ENCODE measurements around the gene GHSR.

GHSR gene

DNA sequence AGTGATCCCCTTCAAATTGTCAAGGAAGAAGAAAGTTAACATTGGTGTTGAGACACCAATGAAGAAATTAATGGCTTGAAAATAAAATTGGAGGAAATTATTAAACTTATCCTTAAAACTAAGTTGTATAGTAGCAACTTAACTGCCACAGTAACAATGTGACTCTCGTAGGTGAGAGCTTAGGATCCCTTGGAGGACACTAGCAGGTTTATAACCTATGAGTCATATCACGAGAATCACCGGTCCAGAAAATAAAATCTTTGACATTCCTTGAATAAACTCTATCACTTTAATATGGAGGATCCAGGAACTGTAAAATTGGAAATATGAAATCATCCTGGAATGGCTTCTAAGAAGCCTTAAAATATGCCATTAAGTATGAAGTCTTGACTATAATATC, 2.1 kb downstream of the GHSR start:
- H2BK15ac ChIP-seq (replicated peaks; ENCODE audit: low read depth) = no peak overlapping the region
- H3K4me3 ChIP-seq (ENCODE audit: low read length) = no peak overlapping the region
- no peak overlapping the region for H3K56ac ChIP-seq (ENCODE audit: low read length)
- H3K18ac ChIP-seq (ENCODE audit: low read length) = no peak overlapping the region
- H3K4me1 ChIP-seq (ENCODE audit: control insufficient read depth, low read depth, low read length) = no peaks in the 10 kb centered on the region
- H2AK5ac ChIP-seq (ENCODE audit: low read length) = no peak overlapping the region
- no peak overlapping the region for H3K27ac ChIP-seq (ENCODE audit: low read depth, low read length)
- H3K79me2 ChIP-seq (ENCODE audit: control insufficient read depth, insufficient read depth, low read length) = no peaks in the 10 kb centered on the region
- H2BK5ac ChIP-seq (ENCODE audit: low read length) = no peak overlapping the region
- no peak overlapping the region for H4K5ac ChIP-seq (ENCODE audit: low read length)
- no peaks in the 10 kb centered on the region for H3K36me3 ChIP-seq (ENCODE audit: control insufficient read depth, insufficient read depth, low read length)
- no CpG with 5 or more reads among the region's 3 CpGs for WGBS (ENCODE audit: extremely low coverage, insufficient coverage, low lambda C conversion rate)
- H3K27me3 ChIP-seq (ENCODE audit: insufficient read depth, low read length, poor library complexity) = peaks cover 34% of the 10 kb centered on the region
- H3K23ac ChIP-seq (ENCODE audit: low read length) = no peak overlapping the region
- H3K4me2 ChIP-seq (ENCODE audit: low read length) = no peak overlapping the region
- no peak overlapping the region for H3K9ac ChIP-seq (ENCODE audit: low read length)
- no peak overlapping the region for H2BK120ac ChIP-seq (ENCODE audit: low read depth, low read length)
- H3K4ac ChIP-seq (ENCODE audit: low read depth, low read length) = no peak overlapping the region
- H4K8ac ChIP-seq (ENCODE audit: low read depth, low read length) = no peak overlapping the region
- H3K79me1 ChIP-seq (ENCODE audit: low read length) = no peaks in the 10 kb centered on the region
- no peak for DNase-seq

DNA sequence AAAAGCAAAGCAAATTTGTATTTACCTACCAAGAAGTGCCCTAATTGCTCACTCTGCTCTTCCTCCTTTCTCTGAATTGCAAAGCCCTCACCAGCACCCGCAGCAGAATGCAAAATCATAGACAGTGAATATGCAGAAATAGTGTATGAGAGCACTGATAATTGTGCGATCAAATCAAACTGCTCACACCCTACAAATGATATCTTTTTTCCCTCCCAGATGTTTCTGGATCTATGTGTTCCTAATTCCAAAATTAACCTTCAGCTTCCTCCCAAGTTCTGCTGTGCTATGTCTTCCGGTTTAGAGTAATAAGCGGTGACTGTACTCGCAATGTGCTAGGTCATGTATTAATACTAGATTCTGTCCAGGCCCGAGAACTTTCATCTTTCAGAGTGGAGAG, 3.4 kb downstream of the GHSR start:
- no peak overlapping the region for H3K4me2 ChIP-seq (ENCODE audit: low read length)
- no peak overlapping the region for H3K4me3 ChIP-seq (ENCODE audit: low read length)
- H3K18ac ChIP-seq (ENCODE audit: low read length) = no peak overlapping the region
- H3K9ac ChIP-seq (ENCODE audit: low read length) = no peak overlapping the region
- H3K36me3 ChIP-seq (ENCODE audit: control insufficient read depth, insufficient read depth, low read length) = no peaks in the 10 kb centered on the region
- no peaks in the 10 kb centered on the region for H3K79me2 ChIP-seq (ENCODE audit: control insufficient read depth, insufficient read depth, low read length)
- WGBS (ENCODE audit: extremely low coverage, insufficient coverage, low lambda C conversion rate) = no CpG with 5 or more reads among the region's 6 CpGs
- no peak overlapping the region for H2AK5ac ChIP-seq (ENCODE audit: low read length)
- no peaks in the 10 kb centered on the region for H3K4me1 ChIP-seq (ENCODE audit: control insufficient read depth, low read depth, low read length)
- H3K56ac ChIP-seq (ENCODE audit: low read length) = no peak overlapping the region
- H4K8ac ChIP-seq (ENCODE audit: low read depth, low read length) = no peak overlapping the region
- no peak for DNase-seq
- H3K27ac ChIP-seq (ENCODE audit: low read depth, low read length) = no peak overlapping the region
- H4K5ac ChIP-seq (ENCODE audit: low read length) = no peak overlapping the region
- no peak overlapping the region for H3K4ac ChIP-seq (ENCODE audit: low read depth, low read length)
- no peak overlapping the region for H2BK120ac ChIP-seq (ENCODE audit: low read depth, low read length)
- H3K79me1 ChIP-seq (ENCODE audit: low read length) = no peaks in the 10 kb centered on the region
- H3K27me3 ChIP-seq (ENCODE audit: insufficient read depth, low read length, poor library complexity) = peaks cover 33% of the 10 kb centered on the region
- H2BK15ac ChIP-seq (replicated peaks; ENCODE audit: low read depth) = no peak overlapping the region
- H3K23ac ChIP-seq (ENCODE audit: low read length) = no peak overlapping the region
- H2BK5ac ChIP-seq (ENCODE audit: low read length) = no peak overlapping the region

DNA sequence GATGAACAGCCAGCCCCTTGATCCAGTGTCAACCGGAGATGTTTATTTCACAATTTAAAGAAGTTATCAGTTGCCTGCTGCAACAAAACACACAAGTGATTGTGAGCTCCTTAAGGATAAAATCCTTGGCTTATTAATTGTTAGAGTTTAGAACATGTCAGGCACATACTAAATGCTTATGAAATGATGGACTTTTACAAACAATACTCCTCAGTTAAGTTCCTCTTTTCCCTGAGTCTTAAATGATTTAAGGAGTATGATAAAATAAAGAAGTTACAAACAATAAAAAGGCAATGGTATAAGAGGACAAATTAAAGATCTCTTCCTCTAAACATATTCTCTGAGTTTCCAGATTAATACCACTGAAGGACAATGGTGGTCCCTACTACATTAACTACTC, 5.7 kb downstream of the GHSR start:
- no peak overlapping the region for H2AK5ac ChIP-seq (ENCODE audit: low read length)
- H3K9ac ChIP-seq (ENCODE audit: low read length) = no peak overlapping the region
- H3K27ac ChIP-seq (ENCODE audit: low read depth, low read length) = no peak overlapping the region
- no peak overlapping the region for H3K18ac ChIP-seq (ENCODE audit: low read length)
- no peak overlapping the region for H3K4me3 ChIP-seq (ENCODE audit: low read length)
- no peak overlapping the region for H4K5ac ChIP-seq (ENCODE audit: low read length)
- no peak overlapping the region for H3K4ac ChIP-seq (ENCODE audit: low read depth, low read length)
- H3K79me1 ChIP-seq (ENCODE audit: low read length) = no peaks in the 10 kb centered on the region
- no peaks in the 10 kb centered on the region for H3K79me2 ChIP-seq (ENCODE audit: control insufficient read depth, insufficient read depth, low read length)
- H3K23ac ChIP-seq (ENCODE audit: low read length) = no peak overlapping the region
- no peak overlapping the region for H2BK15ac ChIP-seq (replicated peaks; ENCODE audit: low read depth)
- DNase-seq = no peak
- H2BK5ac ChIP-seq (ENCODE audit: low read length) = no peak overlapping the region
- no CpG with 5 or more reads among the region's 1 CpG for WGBS (ENCODE audit: extremely low coverage, insufficient coverage, low lambda C conversion rate)
- H3K56ac ChIP-seq (ENCODE audit: low read length) = no peak overlapping the region
- no peak overlapping the region for H4K8ac ChIP-seq (ENCODE audit: low read depth, low read length)
- no peaks in the 10 kb centered on the region for H3K4me1 ChIP-seq (ENCODE audit: control insufficient read depth, low read depth, low read length)
- H3K4me2 ChIP-seq (ENCODE audit: low read length) = no peak overlapping the region
- no peaks in the 10 kb centered on the region for H3K36me3 ChIP-seq (ENCODE audit: control insufficient read depth, insufficient read depth, low read length)
- H2BK120ac ChIP-seq (ENCODE audit: low read depth, low read length) = no peak overlapping the region
- peaks cover 14% of the 10 kb centered on the region for H3K27me3 ChIP-seq (ENCODE audit: insufficient read depth, low read length, poor library complexity)

DNA sequence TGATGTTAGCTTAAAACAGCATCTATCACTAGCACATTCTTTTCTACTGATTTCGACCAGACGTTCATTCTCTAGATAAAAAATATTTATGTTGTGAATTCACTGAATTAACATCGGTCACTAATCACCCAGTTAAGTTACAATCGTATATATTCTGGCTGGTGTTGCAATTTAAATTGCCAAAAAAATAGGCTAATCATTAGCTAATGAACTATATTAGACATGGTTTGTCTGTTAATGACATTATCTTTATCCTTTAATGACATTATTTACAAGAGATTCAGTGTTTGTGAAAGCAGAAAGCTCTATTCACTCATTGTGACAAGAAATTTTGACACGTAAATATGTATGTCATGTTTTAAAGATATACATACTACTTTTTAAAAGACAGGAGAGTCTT, 6.7 kb downstream of the GHSR start:
- H3K56ac ChIP-seq (ENCODE audit: low read length) = no peak overlapping the region
- H3K4me2 ChIP-seq (ENCODE audit: low read length) = no peak overlapping the region
- H2AK5ac ChIP-seq (ENCODE audit: low read length) = no peak overlapping the region
- H3K27ac ChIP-seq (ENCODE audit: low read depth, low read length) = no peak overlapping the region
- H3K4ac ChIP-seq (ENCODE audit: low read depth, low read length) = no peak overlapping the region
- H2BK5ac ChIP-seq (ENCODE audit: low read length) = no peak overlapping the region
- H3K18ac ChIP-seq (ENCODE audit: low read length) = no peak overlapping the region
- H3K36me3 ChIP-seq (ENCODE audit: control insufficient read depth, insufficient read depth, low read length) = no peaks in the 10 kb centered on the region
- no peak overlapping the region for H3K4me3 ChIP-seq (ENCODE audit: low read length)
- no peak overlapping the region for H4K8ac ChIP-seq (ENCODE audit: low read depth, low read length)
- DNase-seq = no peak
- no peak overlapping the region for H4K5ac ChIP-seq (ENCODE audit: low read length)
- WGBS (ENCODE audit: extremely low coverage, insufficient coverage, low lambda C conversion rate) = no CpG with 5 or more reads among the region's 5 CpGs
- H2BK120ac ChIP-seq (ENCODE audit: low read depth, low read length) = no peak overlapping the region
- no peak overlapping the region for H3K23ac ChIP-seq (ENCODE audit: low read length)
- no peaks in the 10 kb centered on the region for H3K79me1 ChIP-seq (ENCODE audit: low read length)
- no peaks in the 10 kb centered on the region for H3K79me2 ChIP-seq (ENCODE audit: control insufficient read depth, insufficient read depth, low read length)
- H3K27me3 ChIP-seq (ENCODE audit: insufficient read depth, low read length, poor library complexity) = peaks cover 6% of the 10 kb centered on the region
- H2BK15ac ChIP-seq (replicated peaks; ENCODE audit: low read depth) = no peak overlapping the region
- no peaks in the 10 kb centered on the region for H3K4me1 ChIP-seq (ENCODE audit: control insufficient read depth, low read depth, low read length)
- no peak overlapping the region for H3K9ac ChIP-seq (ENCODE audit: low read length)

DNA sequence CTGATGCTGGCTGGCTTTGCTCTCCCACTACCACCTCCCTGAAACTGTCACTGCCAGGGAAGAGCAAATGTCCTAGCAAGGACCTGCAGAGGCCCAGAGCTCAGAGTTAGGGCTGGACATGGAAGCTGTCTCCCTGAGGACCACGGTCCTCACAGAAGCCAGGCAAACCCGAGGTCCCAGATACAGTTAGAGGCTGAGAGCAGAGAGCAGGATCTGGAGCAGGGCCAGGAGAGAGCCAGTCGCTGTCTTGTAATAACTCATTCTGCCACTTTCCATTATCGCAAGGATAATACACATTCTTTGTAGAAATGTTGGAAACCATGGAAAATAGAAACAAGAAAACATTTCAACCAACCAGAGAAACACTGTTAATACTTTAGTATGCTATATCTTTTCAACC, 10.1 kb downstream of the GHSR start:
- H3K36me3 ChIP-seq (ENCODE audit: control insufficient read depth, insufficient read depth, low read length) = no peaks in the 10 kb centered on the region
- no peak overlapping the region for H4K5ac ChIP-seq (ENCODE audit: low read length)
- H2AK5ac ChIP-seq (ENCODE audit: low read length) = no peak overlapping the region
- H2BK5ac ChIP-seq (ENCODE audit: low read length) = no peak overlapping the region
- no peaks in the 10 kb centered on the region for H3K79me2 ChIP-seq (ENCODE audit: control insufficient read depth, insufficient read depth, low read length)
- no peak overlapping the region for H3K4me3 ChIP-seq (ENCODE audit: low read length)
- no peak overlapping the region for H2BK15ac ChIP-seq (replicated peaks; ENCODE audit: low read depth)
- H3K27ac ChIP-seq (ENCODE audit: low read depth, low read length) = no peak overlapping the region
- no peak overlapping the region for H3K23ac ChIP-seq (ENCODE audit: low read length)
- no peaks in the 10 kb centered on the region for H3K4me1 ChIP-seq (ENCODE audit: control insufficient read depth, low read depth, low read length)
- no peak overlapping the region for H3K56ac ChIP-seq (ENCODE audit: low read length)
- no peak for DNase-seq
- H3K9ac ChIP-seq (ENCODE audit: low read length) = no peak overlapping the region
- no peaks in the 10 kb centered on the region for H3K27me3 ChIP-seq (ENCODE audit: insufficient read depth, low read length, poor library complexity)
- H2BK120ac ChIP-seq (ENCODE audit: low read depth, low read length) = no peak overlapping the region
- WGBS (ENCODE audit: extremely low coverage, insufficient coverage, low lambda C conversion rate) = no CpG with 5 or more reads among the region's 4 CpGs
- no peak overlapping the region for H3K4ac ChIP-seq (ENCODE audit: low read depth, low read length)
- H3K79me1 ChIP-seq (ENCODE audit: low read length) = no peaks in the 10 kb centered on the region
- no peak overlapping the region for H3K4me2 ChIP-seq (ENCODE audit: low read length)
- no peak overlapping the region for H3K18ac ChIP-seq (ENCODE audit: low read length)
- H4K8ac ChIP-seq (ENCODE audit: low read depth, low read length) = no peak overlapping the region

DNA sequence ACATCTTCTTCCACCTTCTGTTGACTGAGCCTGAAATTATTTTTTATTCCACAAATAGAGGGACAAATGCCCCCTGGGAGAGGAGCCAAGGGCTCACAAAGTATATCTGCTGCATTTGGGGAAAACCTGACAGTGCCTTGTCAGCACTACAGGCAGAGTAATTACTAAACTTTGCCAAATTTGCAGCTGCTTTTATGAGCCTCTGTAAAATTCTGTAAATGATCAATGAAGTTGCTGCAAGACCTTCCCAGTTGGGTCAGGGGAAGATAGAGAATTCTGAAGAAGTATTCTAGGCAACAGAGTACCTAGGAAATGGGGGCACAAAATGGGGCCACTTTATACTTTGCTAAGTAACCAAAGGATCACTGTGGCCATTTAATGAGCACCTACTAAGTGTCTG, 10.5 kb downstream of the GHSR start:
- Histone ChIP-seq H3K79me2 (ENCODE audit: control insufficient read depth, insufficient read depth, low read length) (no peaks in the 10 kb centered on the region), H3K9ac (ENCODE audit: low read length) (no peak overlapping the region), H2BK5ac (ENCODE audit: low read length) (no peak overlapping the region), H3K23ac (ENCODE audit: low read length) (no peak overlapping the region), H2BK120ac (ENCODE audit: low read depth, low read length) (no peak overlapping the region), H2AK5ac (ENCODE audit: low read length) (no peak overlapping the region), H3K18ac (ENCODE audit: low read length) (no peak overlapping the region), H3K56ac (ENCODE audit: low read length) (no peak overlapping the region), H3K27me3 (ENCODE audit: insufficient read depth, low read length, poor library complexity) (no peaks in the 10 kb centered on the region), H3K4me2 (ENCODE audit: low read length) (no peak overlapping the region), H3K4me3 (ENCODE audit: low read length) (no peak overlapping the region), H3K4me1 (ENCODE audit: control insufficient read depth, low read depth, low read length) (no peaks in the 10 kb centered on the region), H3K4ac (ENCODE audit: low read depth, low read length) (no peak overlapping the region), H2BK15ac (replicated peaks; ENCODE audit: low read depth) (no peak overlapping the region), H4K5ac (ENCODE audit: low read length) (no peak overlapping the region), H3K79me1 (ENCODE audit: low read length) (no peaks in the 10 kb centered on the region), H4K8ac (ENCODE audit: low read depth, low read length) (no peak overlapping the region), H3K36me3 (ENCODE audit: control insufficient read depth, insufficient read depth, low read length) (no peaks in the 10 kb centered on the region), H3K27ac (ENCODE audit: low read depth, low read length) (no peak overlapping the region)
- no peak for DNase-seq

Measured in mesendoderm (in vitro differentiated cells).